K562 (cell line): ENCODE measurements around the gene SLC13A3. TPM values are rescaled to one million over a fixed set of nuclear protein-coding genes. Genes with fewer than 3 reads are reported as not detected.

ENCODE experiments used
- ATF3 ChIP-seq, 2 experiments: fragments of 450-650 bp in 1 of 2; sonication (generic) in 1 of 2; formaldehyde crosslinking in 1 of 2; IDR thresholded peaks in 1 of 2; conservative IDR thresholded peaks in 1 of 2; 2 replicates each; pipeline versions ENCODE4 v1.6.1 to v1.8.1; 2016 to 2023; ENCODE audit warnings: mild to moderate bottlenecking in 2 of 2, moderate library complexity in 2 of 2, inconsistent platforms in 1 of 2, missing genetic modification reagents in 1 of 2
- BHLHE40 ChIP-seq: IDR thresholded peaks from 2 replicates; pipeline ENCODE4 v1.6.1; 2011; ENCODE audit warnings: low read length, improper control_type of control experiment
- CAMTA2 ChIP-seq: fragments of 250-450 bp; sonication (Bioruptor Pico); conservative IDR thresholded peaks from 2 replicates; pipeline ENCODE4 v1.5.1; 2022
- E2F8 ChIP-seq: fragments of 450-650 bp; IDR thresholded peaks from 2 replicates; pipeline ENCODE4 v1.7.1; 2018; ENCODE audit warnings: mild to moderate bottlenecking, low read depth; ENCODE audit not compliant: partially characterized antibody
- FOXO4 ChIP-seq: fragments of 450-650 bp; formaldehyde crosslinking; IDR thresholded peaks from 2 replicates; pipeline ENCODE4 v1.4.0; 2020; ENCODE audit warnings: mild to moderate bottlenecking, moderate library complexity
- GATA2 ChIP-seq: sonication (generic); formaldehyde crosslinking; IDR thresholded peaks from 2 replicates; pipeline ENCODE4 v1.4.0; 2020; ENCODE audit warnings: mild to moderate bottlenecking, missing genetic modification reagents
- JUNB ChIP-seq: fragments of 450-650 bp; formaldehyde crosslinking; conservative IDR thresholded peaks from 2 replicates; pipeline ENCODE4 v1.4.0; 2020; ENCODE audit warnings: mild to moderate bottlenecking
- PCBP2 ChIP-seq: fragments of 200-400 bp; formaldehyde crosslinking; IDR thresholded peaks from 2 replicates; pipeline ENCODE4 v1.6.1; 2018; ENCODE audit warnings: low read length, low read depth, mild to moderate bottlenecking, moderate library complexity; ENCODE audit not compliant: poor library complexity, severe bottlenecking
- PHF21A ChIP-seq: fragments of 450-650 bp; IDR thresholded peaks from 2 replicates; pipeline ENCODE4 v1.6.1; 2017; ENCODE audit warnings: low read depth, borderline replicate concordance
- RB1 ChIP-seq: fragments of 450-650 bp; IDR thresholded peaks from 2 replicates; pipeline ENCODE4 v1.6.1; 2017; ENCODE audit warnings: low read depth, mild to moderate bottlenecking
- RBFOX2 ChIP-seq: fragments of 200-400 bp; formaldehyde crosslinking; IDR thresholded peaks from 2 replicates; pipeline ENCODE4 v1.6.1; 2017; ENCODE audit warnings: low read depth, mild to moderate bottlenecking, low read length, moderate library complexity
- RBM22 ChIP-seq: fragments of 200-400 bp; formaldehyde crosslinking; IDR thresholded peaks from 2 replicates; pipeline ENCODE4 v1.6.1; 2018; ENCODE audit warnings: low read length, low read depth; ENCODE audit not compliant: poor library complexity, severe bottlenecking
- SMAD1 ChIP-seq: fragments of 150-350 bp; IDR thresholded peaks from 2 replicates; pipeline ENCODE4 v1.6.1; 2014; ENCODE audit warnings: low read length, low read depth; ENCODE audit not compliant: partially characterized antibody
- XRCC4 ChIP-seq: IDR thresholded peaks from one replicate; pipeline ENCODE4 v1.6.1; 2011; ENCODE audit not compliant: insufficient read depth, insufficient read length; ENCODE audit errors: extremely low read depth
- ZNF274 ChIP-seq: IDR thresholded peaks from 2 replicates; pipeline ENCODE4 v1.6.1; 2011; ENCODE audit warnings: low read depth, mild to moderate bottlenecking, low read length, moderate library complexity, borderline replicate concordance
- ZNF551 ChIP-seq: fragments of 250-450 bp; sonication (Bioruptor Pico); IDR thresholded peaks from 2 replicates; pipeline ENCODE4 v1.5.0; 2021; ENCODE audit warnings: mild to moderate bottlenecking, moderate library complexity
- ZNF785 ChIP-seq: fragments of 250-450 bp; sonication (Bioruptor Pico); IDR thresholded peaks from 2 replicates; pipeline ENCODE4 v1.4.0; 2020; ENCODE audit warnings: mild to moderate bottlenecking
- ZZZ3 ChIP-seq: fragments of 450-650 bp; IDR thresholded peaks from 2 replicates; pipeline ENCODE4 v1.6.1; 2016; ENCODE audit warnings: antibody characterized with exemption, mild to moderate bottlenecking, moderate library complexity
- polyA plus RNA-seq, 8 experiments: library from polyadenylated mRNA; depleted of rRNA in 4 of 8; stranded (reverse) in 5 of 8; unstranded in 3 of 8; fragments of >200 nt; fragmentation: Nextera tagmentation in 2 of 8; fragmentation: Illumina TruSeq in 1 of 8; extraction: Ambion mirVana in 2 of 8; extraction: Trizol in 1 of 8; gene quantifications; 2 replicates each; pipeline versions ENCODE4 v1.2.1 to v1.2.3, GENCODE V29; 2011 to 2014; ENCODE audit warnings: inconsistent platforms in 1 of 8, missing spikeins in 1 of 8
- total RNA-seq, 7 experiments: library from RNA; depleted of rRNA in 6 of 7; stranded (reverse); fragments of >200 nt in 6 of 7; fragmentation: Illumina TruSeq in 2 of 7; extraction: Trizol in 2 of 7; gene quantifications; 2 replicates each; pipeline versions ENCODE4 v1.2.1 to v1.2.3, GENCODE V29; 2011 to 2021; ENCODE audit warnings: low replicate concordance in 1 of 7
- TF ChIP-seq, protein P1 (sequence below): fragments of 150-350 bp; conservative IDR thresholded peaks from 2 replicates; pipeline ENCODE4 v1.6.1; 2014; ENCODE audit warnings: low read length
- TF ChIP-seq, protein P2 (sequence below): fragments of 450-650 bp; IDR thresholded peaks from 2 replicates; pipeline ENCODE4 v1.6.1; 2014; ENCODE audit warnings: low read depth, mild to moderate bottlenecking, moderate library complexity, borderline replicate concordance

The SLC13A3 gene
- total and polyA plus RNA-seq, 9 of the 15 experiments (the other 6 are each of a cell fraction or from before 2014, with no cell fraction given) = 5.5 to 16.4 (median 8.5) TPM

GRCh38 chr20:46694484-46694883 lies 43.2 kb upstream of the SLC13A3 start (continued):
- TF ChIP-seq RB1 = no peak
- TF ChIP-seq PCBP2 = no peak
- TF ChIP-seq FOXO4 (CRISPR knock-in tag) = no peak
- TF ChIP-seq ZNF274 = no peak
- TF ChIP-seq, protein P1, sequence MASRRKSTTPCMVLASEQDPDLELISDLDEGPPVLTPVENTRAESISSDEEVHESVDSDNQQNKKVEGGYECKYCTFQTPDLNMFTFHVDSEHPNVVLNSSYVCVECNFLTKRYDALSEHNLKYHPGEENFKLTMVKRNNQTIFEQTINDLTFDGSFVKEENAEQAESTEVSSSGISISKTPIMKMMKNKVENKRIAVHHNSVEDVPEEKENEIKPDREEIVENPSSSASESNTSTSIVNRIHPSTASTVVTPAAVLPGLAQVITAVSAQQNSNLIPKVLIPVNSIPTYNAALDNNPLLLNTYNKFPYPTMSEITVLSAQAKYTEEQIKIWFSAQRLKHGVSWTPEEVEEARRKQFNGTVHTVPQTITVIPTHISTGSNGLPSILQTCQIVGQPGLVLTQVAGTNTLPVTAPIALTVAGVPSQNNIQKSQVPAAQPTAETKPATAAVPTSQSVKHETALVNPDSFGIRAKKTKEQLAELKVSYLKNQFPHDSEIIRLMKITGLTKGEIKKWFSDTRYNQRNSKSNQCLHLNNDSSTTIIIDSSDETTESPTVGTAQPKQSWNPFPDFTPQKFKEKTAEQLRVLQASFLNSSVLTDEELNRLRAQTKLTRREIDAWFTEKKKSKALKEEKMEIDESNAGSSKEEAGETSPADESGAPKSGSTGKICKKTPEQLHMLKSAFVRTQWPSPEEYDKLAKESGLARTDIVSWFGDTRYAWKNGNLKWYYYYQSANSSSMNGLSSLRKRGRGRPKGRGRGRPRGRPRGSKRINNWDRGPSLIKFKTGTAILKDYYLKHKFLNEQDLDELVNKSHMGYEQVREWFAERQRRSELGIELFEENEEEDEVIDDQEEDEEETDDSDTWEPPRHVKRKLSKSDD = no peak
- TF ChIP-seq ATF3 (IDR thresholded peaks at IDR 0.05) = peak; percentile 19; the same call in 1 of the 2 replicates
- no peak for TF ChIP-seq ATF3 (CRISPR knock-in tag; conservative IDR thresholded peaks at IDR 0.05)
- no peak for TF ChIP-seq ZNF551 (CRISPR knock-in tag)
- TF ChIP-seq E2F8 = no peak
- no peak for TF ChIP-seq ZNF785 (CRISPR knock-in tag)
- TF ChIP-seq CAMTA2 (CRISPR knock-in tag) = no peak
- 0 out of 2 replicates have a peak, but pooled peaks have one; percentile 13 for TF ChIP-seq RBFOX2
- no peak for TF ChIP-seq BHLHE40
- TF ChIP-seq PHF21A = no peak
- TF ChIP-seq XRCC4 = no peak
- no peak for TF ChIP-seq RBM22
- TF ChIP-seq JUNB (CRISPR knock-in tag) = no peak
- no peak for TF ChIP-seq SMAD1
- TF ChIP-seq, protein P2, sequence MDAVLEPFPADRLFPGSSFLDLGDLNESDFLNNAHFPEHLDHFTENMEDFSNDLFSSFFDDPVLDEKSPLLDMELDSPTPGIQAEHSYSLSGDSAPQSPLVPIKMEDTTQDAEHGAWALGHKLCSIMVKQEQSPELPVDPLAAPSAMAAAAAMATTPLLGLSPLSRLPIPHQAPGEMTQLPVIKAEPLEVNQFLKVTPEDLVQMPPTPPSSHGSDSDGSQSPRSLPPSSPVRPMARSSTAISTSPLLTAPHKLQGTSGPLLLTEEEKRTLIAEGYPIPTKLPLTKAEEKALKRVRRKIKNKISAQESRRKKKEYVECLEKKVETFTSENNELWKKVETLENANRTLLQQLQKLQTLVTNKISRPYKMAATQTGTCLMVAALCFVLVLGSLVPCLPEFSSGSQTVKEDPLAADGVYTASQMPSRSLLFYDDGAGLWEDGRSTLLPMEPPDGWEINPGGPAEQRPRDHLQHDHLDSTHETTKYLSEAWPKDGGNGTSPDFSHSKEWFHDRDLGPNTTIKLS = no peak
- no peak for TF ChIP-seq ZZZ3
- no peak for TF ChIP-seq GATA2 (CRISPR knock-in tag)
